ENCODE results near the gene KCNMB2. TPM values are rescaled to one million over a fixed set of nuclear protein-coding genes. Genes with fewer than 3 reads are reported as not detected.

KCNMB2 gene
- polyA plus RNA-seq (2012; ENCODE audit: insufficient read depth, insufficient read length, low read depth), result not detected

DNA sequence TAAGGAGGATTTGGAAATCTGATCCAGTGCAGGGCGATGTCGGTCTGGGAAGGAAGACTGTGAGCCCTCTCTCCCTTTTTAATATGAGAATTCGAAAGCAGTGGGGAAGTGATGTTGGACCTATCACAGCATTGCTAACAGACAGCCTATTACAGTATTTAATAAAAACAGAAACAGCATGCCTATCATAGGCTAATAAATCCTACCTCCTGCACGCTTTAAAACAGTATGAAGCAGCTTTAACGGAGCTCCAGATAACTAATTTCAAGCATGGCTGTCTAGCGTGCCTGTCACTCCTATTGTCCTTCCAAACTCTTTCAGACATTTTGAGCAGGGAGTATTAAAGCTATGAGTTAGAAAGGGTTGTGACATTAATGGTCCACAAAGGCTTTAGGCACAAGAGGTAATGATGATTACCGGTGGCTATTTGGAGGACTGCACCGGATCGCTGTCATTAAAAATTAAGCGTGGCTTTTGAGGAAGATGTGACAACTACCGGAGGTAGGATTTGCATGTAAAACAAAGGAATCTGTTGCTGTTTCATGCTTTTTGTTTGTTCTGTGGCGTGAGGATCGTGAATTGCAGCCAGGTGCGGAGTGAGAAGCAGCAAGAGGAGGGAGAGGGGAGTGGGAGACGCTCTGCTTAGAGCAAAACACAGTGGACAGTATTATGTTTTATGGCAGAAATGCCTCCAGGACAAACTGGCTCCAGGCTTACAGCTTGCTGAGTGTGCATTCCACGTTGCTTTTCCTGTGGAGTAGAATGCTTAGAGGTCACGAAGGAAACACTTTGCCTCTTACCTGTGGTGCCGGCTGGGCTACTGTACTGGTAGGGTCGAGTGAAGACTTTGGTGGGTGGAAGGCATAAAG is at the start of gene KCNMB2:
KCNMB2 (plus strand) TSS at position 226 of the 869 bp plus-strand sequence.
- H3K27me3 ChIP-seq, result peaks cover 49% of the 10 kb centered on the region
- no peaks in the 10 kb centered on the region for H3K9me3 ChIP-seq
- TF ChIP-seq, protein P1, sequence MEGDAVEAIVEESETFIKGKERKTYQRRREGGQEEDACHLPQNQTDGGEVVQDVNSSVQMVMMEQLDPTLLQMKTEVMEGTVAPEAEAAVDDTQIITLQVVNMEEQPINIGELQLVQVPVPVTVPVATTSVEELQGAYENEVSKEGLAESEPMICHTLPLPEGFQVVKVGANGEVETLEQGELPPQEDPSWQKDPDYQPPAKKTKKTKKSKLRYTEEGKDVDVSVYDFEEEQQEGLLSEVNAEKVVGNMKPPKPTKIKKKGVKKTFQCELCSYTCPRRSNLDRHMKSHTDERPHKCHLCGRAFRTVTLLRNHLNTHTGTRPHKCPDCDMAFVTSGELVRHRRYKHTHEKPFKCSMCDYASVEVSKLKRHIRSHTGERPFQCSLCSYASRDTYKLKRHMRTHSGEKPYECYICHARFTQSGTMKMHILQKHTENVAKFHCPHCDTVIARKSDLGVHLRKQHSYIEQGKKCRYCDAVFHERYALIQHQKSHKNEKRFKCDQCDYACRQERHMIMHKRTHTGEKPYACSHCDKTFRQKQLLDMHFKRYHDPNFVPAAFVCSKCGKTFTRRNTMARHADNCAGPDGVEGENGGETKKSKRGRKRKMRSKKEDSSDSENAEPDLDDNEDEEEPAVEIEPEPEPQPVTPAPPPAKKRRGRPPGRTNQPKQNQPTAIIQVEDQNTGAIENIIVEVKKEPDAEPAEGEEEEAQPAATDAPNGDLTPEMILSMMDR (IDR thresholded peaks at IDR 0.05; ENCODE audit: low read depth, low read length), result no peak
- H3K36me3 ChIP-seq, result no peaks in the 10 kb centered on the region
- DNase-seq, result no peak
- no peak within 1 kb of the TSS for H3K4me3 ChIP-seq (ENCODE audit: low read depth, low read length)
- no peaks in the 10 kb centered on the region for H3K4me1 ChIP-seq

DNA sequence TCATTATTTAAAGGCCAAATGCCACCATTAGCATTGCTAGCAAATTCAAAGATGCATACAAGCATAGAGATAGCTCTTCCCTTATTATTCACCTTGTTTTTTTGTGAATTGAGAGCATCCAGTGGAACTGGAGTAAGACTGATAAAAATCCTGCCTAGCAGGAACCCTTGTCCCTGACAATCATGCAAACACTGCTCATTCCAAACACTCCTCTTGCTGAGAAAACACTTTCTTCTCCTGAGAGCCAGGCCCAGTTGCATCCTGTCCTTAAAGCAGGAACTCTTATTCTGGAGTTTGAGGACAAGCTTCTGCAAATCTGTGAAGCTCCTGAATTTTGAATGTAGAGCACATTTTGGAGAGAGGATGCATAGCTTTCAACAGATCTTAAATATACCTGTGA is 49.3 kb upstream of the KCNMB2 start:
- Histone ChIP-seq H3K9me3 (no peaks in the 10 kb centered on the region), H3K27me3 (peaks cover 19% of the 10 kb centered on the region), H3K36me3 (no peaks in the 10 kb centered on the region), H3K4me3 (ENCODE audit: low read depth, low read length) (no peak overlapping the region), H3K4me1 (no peaks in the 10 kb centered on the region)
- DNase-seq, result no peak
- TF ChIP-seq, protein P1 (IDR thresholded peaks at IDR 0.05; ENCODE audit: low read depth, low read length), result no peak

DNA sequence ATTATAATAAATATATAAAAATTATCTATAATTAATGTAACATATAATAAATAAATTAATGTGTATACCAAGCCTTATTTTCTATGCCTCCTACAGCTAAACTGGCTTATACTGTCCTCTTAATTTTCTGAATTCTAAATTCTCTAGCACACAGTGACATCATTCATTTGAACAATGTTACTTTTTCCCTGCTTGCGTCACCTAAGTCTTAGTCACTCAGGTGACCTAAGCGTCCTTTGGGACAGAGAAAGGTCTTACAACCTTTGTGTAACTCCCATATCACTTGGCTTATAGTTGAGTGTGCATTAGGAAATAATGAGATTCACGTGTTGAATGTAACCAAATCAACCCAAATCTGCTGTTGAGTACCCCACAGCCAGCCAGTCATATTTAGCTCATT is 48.5 kb upstream of the KCNMB2 start:
- H3K9me3 ChIP-seq, result no peaks in the 10 kb centered on the region
- no peak for DNase-seq
- H3K4me1 ChIP-seq, result no peaks in the 10 kb centered on the region
- no peak overlapping the region for H3K4me3 ChIP-seq (ENCODE audit: low read depth, low read length)
- H3K27me3 ChIP-seq, result peaks cover 11% of the 10 kb centered on the region
- no peaks in the 10 kb centered on the region for H3K36me3 ChIP-seq
- TF ChIP-seq, protein P1 (IDR thresholded peaks at IDR 0.05; ENCODE audit: low read depth, low read length), result no peak

DNA sequence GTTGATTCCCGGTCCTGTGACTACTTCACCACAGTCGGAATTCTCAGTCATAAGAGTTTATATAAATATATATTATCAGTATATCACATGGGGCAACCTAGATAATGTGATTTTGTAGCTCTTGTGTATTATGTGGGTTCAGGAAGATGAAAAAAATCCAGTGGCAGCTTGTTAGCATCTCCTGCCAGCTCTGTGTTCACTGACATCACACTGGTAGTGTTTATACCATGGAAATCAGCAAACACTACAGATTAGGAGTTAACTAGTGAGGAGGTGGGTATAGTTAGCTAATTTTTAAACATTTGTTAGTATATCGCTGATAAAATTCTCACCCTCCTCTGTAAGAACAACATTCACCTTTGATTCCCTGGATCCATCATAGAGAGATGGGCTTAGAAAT is 44.5 kb upstream of the KCNMB2 start:
- Histone ChIP-seq H3K9me3 (no peaks in the 10 kb centered on the region), H3K4me3 (ENCODE audit: low read depth, low read length) (no peak overlapping the region), H3K27me3 (no peaks in the 10 kb centered on the region; the same call in 1 of the 2 replicates), H3K4me1 (no peaks in the 10 kb centered on the region), H3K36me3 (no peaks in the 10 kb centered on the region)
- TF ChIP-seq, protein P1 (IDR thresholded peaks at IDR 0.05; ENCODE audit: low read depth, low read length), result no peak
- no peak for DNase-seq

DNA sequence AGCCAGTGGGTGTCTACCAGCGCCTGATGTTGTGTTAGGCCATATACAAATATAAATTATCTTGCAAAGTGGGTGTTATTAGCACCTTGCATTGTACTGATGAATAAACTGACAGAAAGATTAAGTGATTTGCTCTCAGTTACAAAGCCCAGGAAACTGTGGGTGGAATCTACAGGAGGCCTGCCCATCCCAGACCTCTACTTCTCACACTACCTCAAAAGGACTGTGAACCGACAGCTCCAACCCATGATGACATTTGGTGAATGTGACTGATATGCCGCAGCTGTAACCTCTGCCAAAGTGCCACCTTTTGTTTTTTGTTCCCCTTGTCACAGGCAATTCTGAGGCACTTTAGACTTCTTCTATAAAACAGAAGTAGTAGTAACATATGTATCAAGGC is 43.7 kb upstream of the KCNMB2 start:
- no peaks in the 10 kb centered on the region for H3K36me3 ChIP-seq
- no peak overlapping the region for H3K4me3 ChIP-seq (ENCODE audit: low read depth, low read length)
- H3K9me3 ChIP-seq, result no peaks in the 10 kb centered on the region
- H3K4me1 ChIP-seq, result no peaks in the 10 kb centered on the region
- DNase-seq, result no peak
- TF ChIP-seq, protein P1 (IDR thresholded peaks at IDR 0.05; ENCODE audit: low read depth, low read length), result no peak
- no peaks in the 10 kb centered on the region; the same call in 1 of the 2 replicates for H3K27me3 ChIP-seq

DNA sequence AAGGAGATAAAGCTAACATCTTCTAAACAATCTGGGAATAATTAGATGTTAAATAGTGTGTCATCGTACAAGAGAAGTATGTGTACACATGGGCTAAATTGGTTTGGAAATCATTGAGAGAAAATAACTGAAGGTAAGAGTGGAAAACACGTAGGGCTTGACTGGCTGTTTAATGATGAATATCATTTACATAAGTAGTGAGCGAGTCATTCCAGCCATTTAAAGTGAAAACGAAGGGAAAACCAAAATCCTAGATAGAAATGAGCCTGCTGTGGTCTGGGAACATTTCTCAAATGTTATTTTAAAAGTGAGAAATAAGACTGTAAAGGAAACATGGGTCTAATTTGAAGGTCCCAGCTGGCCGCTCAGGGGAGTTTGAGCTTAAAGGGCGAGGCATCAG is 41.9 kb upstream of the KCNMB2 start:
- Histone ChIP-seq H3K4me1 (no peaks in the 10 kb centered on the region), H3K27me3 (no peaks in the 10 kb centered on the region; the same call in 1 of the 2 replicates), H3K36me3 (no peaks in the 10 kb centered on the region), H3K4me3 (ENCODE audit: low read depth, low read length) (no peak overlapping the region), H3K9me3 (no peaks in the 10 kb centered on the region)
- no peak for DNase-seq
- TF ChIP-seq, protein P1 (IDR thresholded peaks at IDR 0.05; ENCODE audit: low read depth, low read length), result no peak

Data from BE2C (cell line).